Right cardiac atrium (tissue), 5 donors: ENCODE results near the gene TMEM143. TPM values are rescaled to one million over a fixed set of nuclear protein-coding genes. Genes with fewer than 3 reads are reported as not detected.
"Not testable (repeated sequence)": the region's sequence is repeated elsewhere in the genome, so short reads cannot be mapped to it uniquely, and the experiment has no call there.

Source experiments
- ATAC-seq, 2 donors: fragments of 200-7000 bp; cut with Tn5 transposase; one replicate each; pipeline versions ENCODE4 v1.8.0 to v1.9.1; 2020; ENCODE audit warnings: moderate library complexity in 2 of 2, mild to moderate bottlenecking in 1 of 2
- DNase-seq, 3 donors: peaks; one replicate each; pipeline ENCODE4 v3.0.0-alpha.2; 2020
- H3K27ac ChIP-seq: one replicate; pipeline ENCODE4 v1.5.1; 2013; ENCODE audit warnings: mild to moderate bottlenecking, low read length, control low read depth, moderate library complexity
- H3K27me3 ChIP-seq: one replicate; pipeline ENCODE4 v1.6.1; 2013; ENCODE audit not compliant: control insufficient read depth, insufficient read depth
- H3K4me1 ChIP-seq: one replicate; pipeline ENCODE4 v1.6.1; 2013; ENCODE audit warnings: low read length; ENCODE audit not compliant: control insufficient read depth, insufficient read depth
- H3K4me3 ChIP-seq: one replicate; pipeline ENCODE4 v1.5.1; 2013; ENCODE audit warnings: low read length, control low read depth
- H3K9me3 ChIP-seq: one replicate; pipeline ENCODE4 v1.6.1; 2013; ENCODE audit warnings: low read length; ENCODE audit not compliant: control insufficient read depth
- WGBS: extraction: QIAGEN DNeasy Blood & Tissue Kit; methylation state at CpG from one replicate; pipeline ENCODE4 v1.1.7; 2013; 5-methylcytosine and 5-hydroxymethylcytosine counted together
- intact Hi-C, 4 donors: fragments of 100-400 bp; cut with DNase I; formaldehyde crosslinking; loops; one replicate each; pipeline versions ENCODE4 v1.11.0 to v1.14.0; 2022 to 2023
- polyA plus RNA-seq: library from polyadenylated mRNA; stranded (reverse); fragments of 200-250 nt; gene quantifications from one replicate; pipeline ENCODE4 v1.2.3, GENCODE V29; 2013
- total RNA-seq, 4 donors: library from RNA; stranded (reverse); fragmentation: NEBNext Ultra II Directional; extraction: Animal tissue kit (Norgen Biotek cat#: 25700); gene quantifications; one replicate each; pipeline ENCODE4 v1.2.1, GENCODE V29; 2021
- donor health status: healthy with polysubstance abuse.
- donor health status: DM: no; HTN: yes; CAD: no.
- donor health status: DM: no; HTN: no; CAD: no.
- donor health status: DM: no; HTN: yes; CAD: no; lungs with severe emphysema.
- donor health status: DM: yes; HTN: yes; CAD: no.

Gene TMEM143
- total and polyA plus RNA-seq, 5 donors, result 35.0 to 56.7 (median 45.6) TPM

DNA sequence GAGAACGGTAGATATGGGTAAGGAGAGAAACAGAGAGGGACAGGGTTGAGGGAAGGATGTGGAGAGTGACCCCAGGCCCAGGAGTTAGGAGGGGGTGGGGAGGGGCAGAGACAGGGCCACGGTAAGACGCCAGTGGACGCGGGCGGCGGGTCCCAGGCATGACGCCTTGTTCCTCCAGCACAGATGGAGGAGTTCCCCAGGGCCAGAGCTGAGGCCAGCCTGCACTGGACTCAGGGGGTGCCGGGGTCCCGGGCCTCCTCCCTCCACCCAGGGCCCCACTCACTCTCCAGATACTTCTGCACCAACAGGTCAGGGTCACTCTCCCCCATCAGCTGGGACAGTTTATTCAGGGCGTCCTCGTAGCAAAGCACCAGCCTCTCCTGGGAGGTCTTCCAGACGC is 60.4 kb downstream of the TMEM143 start:
- WGBS, result 86% methylated on average over 13 of the region's 13 CpGs
- Histone ChIP-seq H3K27ac (no peak overlapping the region), H3K4me1 (no peaks in the 10 kb centered on the region), H3K27me3 (no peaks in the 10 kb centered on the region), H3K9me3 (no peaks in the 10 kb centered on the region), H3K4me3 (no peak overlapping the region)
- DNase-seq (peak in 1 of 3 donors; percentile 30), ATAC-seq (peak in 1 of 2 donors; percentile 29)
- intact Hi-C loops, result no loop called here

DNA sequence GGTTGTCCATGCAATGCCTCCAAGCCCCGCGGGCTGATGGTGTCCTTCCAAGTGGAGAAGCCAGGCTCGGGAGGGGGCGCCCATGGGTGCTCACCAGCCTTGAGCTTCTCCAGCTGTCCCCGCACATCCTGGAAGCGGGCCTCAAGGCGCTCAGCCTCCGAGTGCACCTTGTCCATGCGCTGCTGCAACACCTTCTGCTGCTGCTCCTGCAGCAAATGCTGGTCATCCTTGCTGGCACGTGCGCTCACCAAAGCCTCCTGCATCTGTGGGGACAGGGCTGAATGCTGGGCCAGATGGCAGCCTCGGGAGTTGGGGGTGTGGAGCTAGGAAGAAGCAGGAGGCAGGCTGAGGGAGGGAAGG is 61.2 kb downstream of the TMEM143 start:
- Histone ChIP-seq H3K9me3 (no peaks in the 10 kb centered on the region), H3K27me3 (no peaks in the 10 kb centered on the region), H3K4me1 (no peaks in the 10 kb centered on the region), H3K27ac (no peak overlapping the region), H3K4me3 (no peak overlapping the region)
- WGBS, result 90% methylated on average over 12 of the region's 12 CpGs
- DNase-seq, result peak in 1 of 3 donors; percentile 35
- no peak for ATAC-seq
- intact Hi-C loops, result no loop called here

DNA sequence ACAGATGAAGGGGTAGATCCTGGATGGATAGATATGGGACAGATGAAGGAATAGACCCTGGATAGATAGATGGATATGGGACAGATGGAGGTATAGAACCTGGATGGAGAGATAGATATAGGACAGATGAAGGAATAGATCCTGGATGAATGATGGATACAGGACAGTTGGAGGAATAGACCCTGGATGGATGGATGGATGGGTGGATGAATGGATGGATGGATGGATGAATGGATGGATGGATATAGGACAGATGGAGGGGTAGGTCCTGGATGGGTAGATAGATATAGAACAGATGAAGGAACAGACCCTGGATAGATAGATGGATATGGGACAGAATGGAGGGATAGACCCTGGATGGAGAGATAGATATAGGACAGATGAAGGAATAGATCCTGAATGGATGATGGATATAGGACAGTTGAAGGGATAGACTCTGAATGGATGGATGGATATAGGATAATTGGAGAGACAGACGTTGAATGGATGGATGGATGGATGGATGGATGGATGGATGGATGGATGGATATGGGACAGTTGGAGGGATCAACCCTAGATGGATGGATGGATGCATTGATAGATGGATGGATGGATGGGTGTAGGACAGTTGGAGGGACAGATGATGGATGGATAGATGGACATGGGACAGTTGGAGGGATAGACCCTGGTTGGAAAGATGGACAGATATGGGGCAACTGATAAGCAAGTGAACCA is 61.7 kb downstream of the TMEM143 start:
- no peaks in the 10 kb centered on the region for H3K4me1 ChIP-seq
- H3K4me3 ChIP-seq, result no peak overlapping the region
- DNase-seq, result no peak
- 92% methylated on average over 1 of the region's 1 CpG for WGBS
- no peaks in the 10 kb centered on the region for H3K27me3 ChIP-seq
- no peak overlapping the region for H3K27ac ChIP-seq
- no peaks in the 10 kb centered on the region for H3K9me3 ChIP-seq
- ATAC-seq, result no peak
- intact Hi-C loops, result no loop called here

DNA sequence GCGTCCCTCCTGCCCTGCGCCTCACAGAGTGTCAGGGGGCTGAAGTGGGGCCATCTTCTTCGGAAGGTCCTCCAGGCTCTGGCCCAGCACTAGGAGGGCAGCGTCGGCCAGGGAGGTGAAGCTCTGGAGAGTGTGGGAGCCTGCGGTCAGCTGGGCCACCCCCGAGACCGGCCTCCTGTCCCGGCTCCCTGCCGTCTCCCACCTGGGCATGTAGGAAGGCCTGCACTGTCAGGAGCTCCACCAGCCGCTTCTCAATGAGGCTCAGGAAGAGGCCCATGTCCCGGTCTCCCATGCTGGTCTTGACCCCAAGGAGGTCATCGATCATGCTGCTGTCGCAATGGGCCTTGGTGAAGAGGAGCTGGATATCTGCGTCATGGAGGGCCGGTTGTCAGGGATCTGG is 65.8 kb downstream of the TMEM143 start:
- no peaks in the 10 kb centered on the region for H3K4me1 ChIP-seq
- ATAC-seq, result no peak
- no peaks in the 10 kb centered on the region for H3K27me3 ChIP-seq
- intact Hi-C loops, result no loop called here
- no peak overlapping the region for H3K4me3 ChIP-seq
- H3K27ac ChIP-seq, result no peak overlapping the region
- WGBS, result 92% methylated on average over 16 of the region's 16 CpGs
- no peaks in the 10 kb centered on the region for H3K9me3 ChIP-seq
- DNase-seq, result no peak

DNA sequence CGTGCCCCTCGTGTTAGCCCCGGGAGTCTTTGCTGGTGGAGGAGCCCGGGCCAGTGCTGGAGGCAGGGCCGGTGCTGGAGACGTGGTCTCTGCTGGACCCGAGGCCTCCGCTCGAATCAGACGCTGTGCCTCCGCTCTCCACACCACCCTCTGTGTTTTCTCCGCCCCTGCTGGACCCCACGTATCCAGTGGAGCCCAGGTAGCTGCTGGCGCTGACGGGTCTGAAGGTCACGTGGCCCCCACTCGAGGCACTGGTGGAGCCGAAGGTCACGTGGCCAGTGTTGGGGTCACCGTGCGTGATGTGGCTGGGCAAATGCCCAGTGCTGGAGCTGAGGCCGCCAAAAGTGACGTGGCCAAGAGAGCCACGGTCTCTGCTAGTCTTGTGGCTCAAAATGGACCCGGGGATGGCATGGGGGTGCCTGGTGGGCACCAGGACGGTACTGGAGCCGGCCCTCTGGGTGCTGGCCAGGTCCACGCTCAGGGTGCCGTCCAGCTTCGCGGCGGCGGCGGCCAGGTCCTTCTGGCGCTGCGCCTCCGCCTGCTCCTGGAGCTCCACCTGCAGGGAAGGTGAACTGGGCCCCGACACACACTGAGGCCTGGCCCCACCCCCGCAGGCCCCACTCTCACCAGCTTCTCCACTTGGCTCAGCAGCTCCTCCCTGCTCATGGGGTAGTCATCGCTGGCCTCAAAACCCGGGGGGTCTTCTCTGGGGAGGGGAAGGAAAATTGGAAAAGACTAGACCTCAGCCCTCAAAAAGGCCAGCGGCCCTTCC is 66.6 kb downstream of the TMEM143 start:
- DNase-seq, result no peak
- WGBS, result 86% methylated on average over 42 of the region's 42 CpGs
- no peak overlapping the region for H3K27ac ChIP-seq
- H3K27me3 ChIP-seq, result no peaks in the 10 kb centered on the region
- H3K4me3 ChIP-seq, result no peak overlapping the region
- peak in 1 of 2 donors; percentile 10 for ATAC-seq
- intact Hi-C loops, result no loop called here
- no peaks in the 10 kb centered on the region for H3K4me1 ChIP-seq
- no peaks in the 10 kb centered on the region for H3K9me3 ChIP-seq

DNA sequence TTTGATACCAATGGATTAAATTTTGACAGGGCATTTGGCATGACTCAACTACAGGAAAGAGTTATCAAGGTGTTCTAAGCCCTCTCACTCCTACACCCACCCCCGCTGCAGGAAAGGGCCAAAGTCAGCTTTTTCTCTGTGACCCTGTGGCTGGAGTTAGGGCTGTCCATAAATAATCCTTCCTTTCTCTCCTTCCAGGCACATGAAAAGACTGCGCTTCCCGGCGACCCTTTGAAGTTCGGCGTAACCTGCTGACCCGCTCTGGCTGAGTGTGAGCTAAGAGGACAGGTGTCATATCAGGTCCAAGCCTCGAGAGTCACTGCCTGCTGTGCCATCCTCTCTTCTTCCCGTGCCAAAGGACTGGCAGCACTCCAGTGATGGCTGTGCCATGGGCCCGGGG is 68.3 kb downstream of the TMEM143 start:
- ATAC-seq (no peak), DNase-seq (no peak)
- H3K4me1 ChIP-seq, result no peaks in the 10 kb centered on the region
- no peaks in the 10 kb centered on the region for H3K9me3 ChIP-seq
- intact Hi-C loops, result no loop called here
- no peak overlapping the region for H3K4me3 ChIP-seq
- 83% methylated on average over 10 of the region's 10 CpGs for WGBS
- no peaks in the 10 kb centered on the region for H3K27me3 ChIP-seq
- no peak overlapping the region for H3K27ac ChIP-seq

GRCh38 chr19:48292798-48293197 is 70.9 kb downstream of the TMEM143 start:
- Histone ChIP-seq H3K9me3 (no peaks in the 10 kb centered on the region), H3K27me3 (no peaks in the 10 kb centered on the region), H3K4me3 (no peak overlapping the region), H3K27ac (no peak overlapping the region), H3K4me1 (no peaks in the 10 kb centered on the region)
- no peak for ATAC-seq
- WGBS, result 91% methylated on average over 4 of the region's 4 CpGs
- DNase-seq, result no peak
- intact Hi-C loops, result no loop called here

GRCh38 chr19:48291489-48291815 is 72.3 kb downstream of the TMEM143 start:
- not testable (repeated sequence) for DNase-seq, H3K9me3 ChIP-seq, ATAC-seq, H3K27ac ChIP-seq, H3K4me3 ChIP-seq, H3K4me1 ChIP-seq, H3K27me3 ChIP-seq
- WGBS, result 24% methylated on average over 11 of the region's 11 CpGs
- intact Hi-C loops, result loop anchor here in 2 of 4 donors (2.0 kb wide), 2 partner anchors 23 to 25 kb away; no protein-coding TSS in a partner anchor

GRCh38 chr19:48290771-48291488 is 72.8 kb downstream of the TMEM143 start:
- no peaks in the 10 kb centered on the region for H3K9me3 ChIP-seq
- WGBS, result 1% methylated on average over 45 of the region's 45 CpGs
- H3K4me1 ChIP-seq, result no peaks in the 10 kb centered on the region
- H3K27me3 ChIP-seq, result no peaks in the 10 kb centered on the region
- H3K27ac ChIP-seq, result no peak overlapping the region
- DNase-seq (peak; percentile 88 to 94 (median 94)), ATAC-seq (peak; percentile 89 to 90)
- intact Hi-C loops, result loop anchor here in 2 of 4 donors (2.0 kb wide), 2 partner anchors 22 to 24 kb away; no protein-coding TSS in a partner anchor
- H3K4me3 ChIP-seq, result peak overlapping the region; percentile 46

DNA sequence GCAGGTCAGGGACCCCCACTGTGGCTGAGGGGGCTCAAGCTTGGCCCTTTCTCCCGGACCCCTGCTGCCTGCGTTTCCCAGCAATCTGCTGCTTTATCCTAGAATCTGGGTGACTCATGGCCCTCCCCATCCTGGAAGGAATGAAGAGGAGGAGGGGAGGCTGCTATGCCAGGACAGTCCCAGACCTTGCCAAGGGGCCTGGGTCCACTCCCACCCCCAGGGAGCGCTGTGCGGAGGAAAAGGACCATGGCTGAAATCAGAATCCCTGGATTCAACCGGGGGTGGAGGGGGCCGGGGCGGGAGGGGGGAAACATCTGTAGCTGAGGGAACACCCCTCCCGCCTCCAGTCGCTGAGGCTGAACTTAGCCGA is 73.4 kb downstream of the TMEM143 start:
- H3K4me1 ChIP-seq, result no peaks in the 10 kb centered on the region
- peak; percentile 51 to 82 for ATAC-seq
- intact Hi-C loops, result loop anchor here in 2 of 4 donors (2.0 kb wide), 2 partner anchors 22 to 24 kb away; no protein-coding TSS in a partner anchor
- no peaks in the 10 kb centered on the region for H3K9me3 ChIP-seq
- 10% methylated on average over 10 of the region's 10 CpGs for WGBS
- no peak overlapping the region for H3K27ac ChIP-seq
- DNase-seq, result peak in 2 of 3 donors; percentile 41 to 48
- H3K27me3 ChIP-seq, result no peaks in the 10 kb centered on the region
- H3K4me3 ChIP-seq, result no peak overlapping the region

- Histone ChIP-seq H3K4me3 (no peak overlapping the region), H3K27ac (no peak overlapping the region), H3K27me3 (no peaks in the 10 kb centered on the region), H3K4me1 (no peaks in the 10 kb centered on the region), H3K9me3 (no peaks in the 10 kb centered on the region)
- WGBS, result 91% methylated on average over 3 of the region's 3 CpGs
- no peak for ATAC-seq
- intact Hi-C loops, result no loop called here
- no peak for DNase-seq
Measured at GRCh38 chr19:48287748-48288147, 76.0 kb downstream of the TMEM143 start.
